Activated T-helper 1 cell treated with Interleukin-2 at 50 U/mL for 16 hours (primary cell): ENCODE results near the gene VPS13A.
"Not testable (repeated sequence)": the region's sequence is repeated elsewhere in the genome, so short reads cannot be mapped to it uniquely, and the experiment has no call there.

Experiments
- DNase-seq: peaks from one replicate; pipeline ENCODE4 v3.0.0-alpha.2; 2020; ENCODE audit warnings: low read depth

VPS13A gene

GRCh38 chr9:77304543-77304942 lies 127.2 kb downstream of the VPS13A start:
- no peak for DNase-seq

GRCh38 chr9:77305622-77306400 lies 128.5 kb downstream of the VPS13A start:
- DNase-seq: no peak

- no peak for DNase-seq
These were observed 129.8 kb downstream of the VPS13A start for GRCh38 chr9:77307166-77307565.

GRCh38 chr9:77316058-77316457 lies 138.7 kb downstream of the VPS13A start:
- no peak for DNase-seq

- DNase-seq: no peak
These were observed 147.7 kb downstream of the VPS13A start for GRCh38 chr9:77325058-77325457.

GRCh38 chr9:77328102-77328501 lies 150.8 kb downstream of the VPS13A start:
- no peak for DNase-seq

GRCh38 chr9:77370064-77370463 lies 192.7 kb downstream of the VPS13A start:
- no peak for DNase-seq

- DNase-seq: no peak
These were observed 196.9 kb downstream of the VPS13A start for GRCh38 chr9:77374266-77374665.

- DNase-seq: no peak
These were observed 198.7 kb downstream of the VPS13A start for GRCh38 chr9:77375956-77376532.

- no peak for DNase-seq
These were observed 207.1 kb downstream of the VPS13A start for GRCh38 chr9:77384406-77384805.

GRCh38 chr9:77386187-77386586 lies 208.9 kb downstream of the VPS13A start:
- no peak for DNase-seq

GRCh38 chr9:77391834-77392233 lies 214.5 kb downstream of the VPS13A start:
- no peak for DNase-seq

GRCh38 chr9:77392328-77392727 lies 215.0 kb downstream of the VPS13A start:
- DNase-seq: no peak

- DNase-seq: not testable (repeated sequence)
These were observed 221.2 kb downstream of the VPS13A start for GRCh38 chr9:77398581-77398980.

- no peak for DNase-seq
These were observed 222.6 kb downstream of the VPS13A start for GRCh38 chr9:77399964-77400363.

GRCh38 chr9:77402286-77402685 lies 225.0 kb downstream of the VPS13A start:
- no peak for DNase-seq

- no peak for DNase-seq
These were observed 225.9 kb downstream of the VPS13A start for GRCh38 chr9:77403239-77403638.

GRCh38 chr9:77408521-77408920 lies 231.2 kb downstream of the VPS13A start:
- DNase-seq: not testable (repeated sequence)

- DNase-seq: no peak
These were observed 240.2 kb downstream of the VPS13A start for GRCh38 chr9:77417566-77417965.

- DNase-seq: no peak
These were observed 240.9 kb downstream of the VPS13A start for GRCh38 chr9:77418226-77418625.

- DNase-seq: no peak
These were observed 243.3 kb downstream of the VPS13A start for GRCh38 chr9:77420641-77421040.

GRCh38 chr9:77421506-77422265 lies 244.4 kb downstream of the VPS13A start:
- DNase-seq: no peak

- no peak for DNase-seq
These were observed 245.6 kb downstream of the VPS13A start for GRCh38 chr9:77422969-77423368.
